GM10266 (cell line): ENCODE measurements around the gene OR6Y1.

Experiments used
- DNase-seq: peaks from one replicate; pipeline ENCODE4 v3.0.0; 2012; ENCODE audit errors: extremely low spot score
- TF ChIP-seq, protein P1 (sequence below): IDR thresholded peaks from 2 replicates; pipeline ENCODE4 v1.5.1; 2012; ENCODE audit warnings: mild to moderate bottlenecking, low read depth; ENCODE audit not compliant: control insufficient read depth, insufficient read depth; ENCODE audit errors: missing control alignments

OR6Y1 gene

DNA sequence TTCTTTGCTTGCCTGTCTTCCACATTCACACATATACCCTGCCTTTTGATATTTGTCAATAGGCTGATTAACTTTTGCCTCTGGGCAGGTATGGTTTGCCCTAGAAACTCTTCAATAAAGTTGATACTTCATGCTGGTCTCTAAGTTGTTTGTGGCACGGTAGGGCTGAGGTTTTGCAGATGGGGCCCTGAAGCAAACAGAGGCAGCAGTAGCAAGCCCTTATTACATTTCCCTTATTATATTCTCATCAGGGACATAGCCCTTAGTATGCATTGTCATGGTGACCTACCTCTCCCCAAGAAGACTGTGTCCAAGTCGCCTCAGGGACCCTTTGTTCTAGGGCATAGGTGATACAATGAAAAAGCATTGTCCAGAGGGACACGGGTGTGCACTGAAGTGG lies 16.3 kb upstream of the OR6Y1 start, which contains the start of gene OR6P1:
Gene OR6P1 (minus strand): TSS at position 101 of the 400 bp plus-strand sequence. CDS start 6,976 bp downstream, outside the sequence.
- TF ChIP-seq, protein P1, sequence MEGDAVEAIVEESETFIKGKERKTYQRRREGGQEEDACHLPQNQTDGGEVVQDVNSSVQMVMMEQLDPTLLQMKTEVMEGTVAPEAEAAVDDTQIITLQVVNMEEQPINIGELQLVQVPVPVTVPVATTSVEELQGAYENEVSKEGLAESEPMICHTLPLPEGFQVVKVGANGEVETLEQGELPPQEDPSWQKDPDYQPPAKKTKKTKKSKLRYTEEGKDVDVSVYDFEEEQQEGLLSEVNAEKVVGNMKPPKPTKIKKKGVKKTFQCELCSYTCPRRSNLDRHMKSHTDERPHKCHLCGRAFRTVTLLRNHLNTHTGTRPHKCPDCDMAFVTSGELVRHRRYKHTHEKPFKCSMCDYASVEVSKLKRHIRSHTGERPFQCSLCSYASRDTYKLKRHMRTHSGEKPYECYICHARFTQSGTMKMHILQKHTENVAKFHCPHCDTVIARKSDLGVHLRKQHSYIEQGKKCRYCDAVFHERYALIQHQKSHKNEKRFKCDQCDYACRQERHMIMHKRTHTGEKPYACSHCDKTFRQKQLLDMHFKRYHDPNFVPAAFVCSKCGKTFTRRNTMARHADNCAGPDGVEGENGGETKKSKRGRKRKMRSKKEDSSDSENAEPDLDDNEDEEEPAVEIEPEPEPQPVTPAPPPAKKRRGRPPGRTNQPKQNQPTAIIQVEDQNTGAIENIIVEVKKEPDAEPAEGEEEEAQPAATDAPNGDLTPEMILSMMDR: no peak
- no peak for DNase-seq

DNA sequence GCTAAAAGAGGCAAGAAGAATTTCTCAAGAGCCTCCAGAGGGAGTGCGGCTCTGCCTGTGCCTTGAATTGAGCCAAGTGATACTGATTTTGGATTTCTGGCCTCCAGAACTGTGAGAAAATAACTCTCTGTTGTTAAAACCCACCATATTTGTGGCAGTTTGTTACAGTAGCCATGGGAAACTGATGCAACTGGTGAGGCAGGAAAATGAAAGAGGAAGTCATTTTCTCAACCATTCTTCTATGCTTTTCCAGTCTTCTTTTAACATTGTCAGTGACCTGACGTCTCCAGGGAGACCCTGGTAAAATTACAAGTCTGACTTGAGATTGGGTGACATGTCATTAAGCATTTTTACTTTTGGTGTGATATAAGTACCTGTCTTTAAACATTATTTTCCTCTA lies 10.4 kb upstream of the OR6Y1 start:
- TF ChIP-seq, protein P1: no peak
- DNase-seq: no peak

DNA sequence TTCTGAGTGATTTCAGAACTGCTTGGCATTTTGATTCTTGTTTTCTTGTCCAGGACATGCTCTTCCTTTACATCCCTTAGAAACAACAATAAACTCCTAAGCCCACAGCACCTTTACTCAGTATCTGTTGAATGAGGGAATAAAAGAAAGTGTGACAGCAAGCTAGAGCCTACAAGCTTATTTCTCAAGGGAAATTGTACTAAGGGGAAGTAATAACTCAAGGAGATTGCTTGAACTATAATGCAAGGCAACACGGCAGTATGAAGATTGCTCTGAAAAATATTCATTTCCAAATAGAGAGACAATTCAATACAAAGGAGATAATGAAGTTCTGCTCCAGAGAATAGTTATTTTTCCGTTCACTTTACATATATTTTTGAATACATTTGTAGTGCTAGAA lies 9.6 kb upstream of the OR6Y1 start:
- TF ChIP-seq, protein P1: no peak
- DNase-seq: no peak

DNA sequence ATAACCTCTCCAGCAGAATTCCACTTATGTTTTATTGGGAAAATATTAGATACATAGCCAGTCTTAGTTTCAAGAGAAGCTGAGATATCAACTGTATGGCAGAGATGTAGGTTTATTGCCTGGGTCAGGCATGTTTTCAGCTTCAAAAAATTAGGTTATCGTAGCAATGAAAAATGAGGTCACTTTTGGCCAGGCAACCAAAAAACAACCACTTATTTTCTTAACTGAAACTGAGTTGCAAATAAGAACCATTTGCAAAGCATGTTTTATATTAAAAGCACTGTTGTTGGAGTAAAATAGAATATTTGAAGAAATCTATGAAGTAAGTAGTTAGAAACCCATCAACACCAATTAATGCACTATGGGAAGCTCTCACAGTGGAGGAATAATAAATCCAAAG lies 5.5 kb upstream of the OR6Y1 start:
- TF ChIP-seq, protein P1: no peak
- no peak for DNase-seq

DNA sequence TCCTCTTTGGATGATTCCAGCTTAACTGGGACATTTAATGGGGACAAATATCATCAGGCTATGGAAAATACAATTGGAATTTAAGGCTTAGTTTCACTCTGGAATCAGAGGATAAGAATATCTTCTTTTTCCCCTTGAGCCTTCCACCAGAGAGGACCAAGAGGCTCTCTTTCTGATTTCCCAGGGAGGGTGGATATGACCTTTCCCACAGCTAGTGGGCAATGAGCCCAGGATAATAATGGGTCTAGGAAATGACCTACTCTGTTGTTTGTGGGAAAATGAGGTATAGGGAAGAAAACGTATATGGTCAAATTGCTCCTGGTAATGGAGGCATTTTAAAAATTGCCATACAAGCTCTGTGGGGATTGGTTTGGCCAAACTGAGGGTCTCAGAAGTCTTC lies 1.9 kb downstream of the OR6Y1 start:
- TF ChIP-seq, protein P1: no peak
- DNase-seq: no peak

DNA sequence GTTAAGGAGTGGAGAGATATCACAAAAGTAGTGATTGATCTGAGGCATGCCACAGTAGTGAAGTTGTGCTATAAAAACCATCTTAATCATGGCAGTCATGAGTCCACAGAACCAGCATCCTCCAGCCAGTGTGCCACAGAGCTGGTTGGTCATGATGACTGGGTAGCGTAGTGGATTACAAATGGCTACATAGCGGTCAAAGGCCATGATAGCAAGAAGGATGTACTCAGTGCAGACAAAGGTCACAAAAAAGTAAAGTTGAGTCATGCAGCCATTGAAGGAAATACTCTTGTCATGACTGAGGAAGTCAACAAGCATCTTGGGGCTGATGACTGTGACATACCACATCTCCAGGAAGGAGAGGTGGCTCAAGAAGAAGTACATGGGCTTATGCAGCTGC lies 6.7 kb downstream of the OR6Y1 start:
- TF ChIP-seq, protein P1: no peak

DNA sequence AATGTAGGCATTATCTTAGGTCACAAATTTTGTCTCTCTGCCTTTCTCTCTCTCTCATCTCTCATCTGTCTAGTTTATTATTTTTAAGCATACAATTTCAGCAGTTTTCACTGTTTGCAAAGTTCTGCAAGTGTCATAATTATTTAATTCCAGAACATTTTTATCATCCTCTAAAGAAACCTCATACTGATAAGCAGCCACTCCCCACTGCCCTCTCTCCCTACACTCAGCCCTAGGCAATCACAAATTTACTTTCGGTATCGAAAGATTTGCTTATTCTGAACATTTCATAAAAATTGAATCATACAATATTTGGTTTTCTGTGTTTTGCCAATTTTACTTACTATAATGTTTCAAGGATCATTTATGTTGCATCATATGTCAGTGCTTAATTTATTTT lies 16.6 kb downstream of the OR6Y1 start:
- TF ChIP-seq, protein P1: no peak
- DNase-seq: no peak

More for the DNA sequence above, 6.7 kb downstream of the OR6Y1 start:
- no peak for DNase-seq
